HG02571 (cell line): ENCODE results near the gene MKNK2.
"Not testable (repeated sequence)": the region's sequence is repeated elsewhere in the genome, so short reads cannot be mapped to it uniquely, and the experiment has no call there.

ENCODE experiments used
- ATAC-seq: cut with Tn5 transposase; IDR thresholded peaks from one replicate; pipeline ENCODE4 v1.9.1; 2021; ENCODE audit warnings: mild to moderate bottlenecking, moderate library complexity; ENCODE audit not compliant: unreplicated experiment

Gene MKNK2

DNA sequence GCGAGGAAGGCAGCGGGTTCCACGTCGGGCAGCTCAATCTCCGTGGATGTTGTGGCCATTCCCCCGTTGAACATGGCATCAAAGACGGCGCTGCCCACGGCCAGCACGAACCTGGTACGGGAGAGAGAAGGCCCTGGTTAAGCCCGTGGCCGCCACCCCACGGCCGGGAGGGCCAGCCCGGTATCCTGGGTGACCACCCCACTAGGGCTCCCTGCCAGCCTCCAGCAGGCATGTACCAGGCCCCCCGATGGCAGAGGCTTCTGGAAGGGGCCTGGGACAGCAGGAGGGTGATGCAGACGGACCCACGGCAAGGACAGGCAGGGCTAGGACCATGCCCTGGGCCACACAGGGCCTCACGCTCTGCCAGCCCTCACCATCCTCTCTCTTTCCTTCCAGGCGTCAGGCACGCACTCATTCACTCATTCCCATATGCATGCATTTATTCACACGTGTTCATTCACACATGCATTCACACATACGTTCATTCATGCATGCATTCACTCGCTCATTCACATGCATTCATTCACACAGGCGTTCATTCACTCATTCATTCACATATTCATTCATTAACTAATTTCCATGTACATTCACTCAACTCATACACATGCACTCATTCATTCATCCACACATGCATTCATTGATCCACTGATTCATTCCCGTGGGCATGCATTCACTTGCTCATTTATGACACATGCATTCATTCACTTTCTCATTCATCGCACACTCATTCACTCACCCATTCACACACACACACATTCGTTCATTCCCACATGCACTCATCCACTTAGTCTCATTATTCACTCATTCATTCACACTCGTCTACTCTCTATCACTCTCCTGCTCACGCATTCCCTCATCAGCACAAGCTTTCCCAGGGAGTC is 53.5 kb downstream of the MKNK2 start:
- ATAC-seq = no peak

DNA sequence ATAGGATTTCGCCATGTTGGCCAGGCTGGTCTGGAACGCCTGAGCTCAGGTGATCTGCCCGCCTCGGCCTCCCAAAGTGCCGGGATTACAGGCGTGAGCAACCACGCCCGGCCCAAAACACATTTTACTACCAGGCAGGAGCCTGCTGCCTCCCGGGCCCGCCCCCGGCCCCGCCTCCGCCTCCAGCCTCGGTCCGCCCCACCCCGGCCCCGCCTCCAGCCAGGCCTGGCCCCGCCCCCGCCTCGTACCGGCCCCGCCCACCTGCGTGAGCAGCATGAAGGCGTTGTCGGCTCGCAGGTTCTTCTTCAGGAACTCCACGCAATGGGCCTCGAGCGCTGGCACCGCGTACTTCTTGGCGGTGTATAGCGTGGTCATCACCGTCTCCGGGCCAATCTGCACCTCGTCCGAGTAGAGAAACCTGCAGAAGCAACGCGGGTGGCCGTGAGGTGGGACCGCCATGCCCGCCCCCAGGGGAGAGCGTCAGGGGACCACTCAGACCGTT is 58.2 kb downstream of the MKNK2 start:
- no peak for ATAC-seq

DNA sequence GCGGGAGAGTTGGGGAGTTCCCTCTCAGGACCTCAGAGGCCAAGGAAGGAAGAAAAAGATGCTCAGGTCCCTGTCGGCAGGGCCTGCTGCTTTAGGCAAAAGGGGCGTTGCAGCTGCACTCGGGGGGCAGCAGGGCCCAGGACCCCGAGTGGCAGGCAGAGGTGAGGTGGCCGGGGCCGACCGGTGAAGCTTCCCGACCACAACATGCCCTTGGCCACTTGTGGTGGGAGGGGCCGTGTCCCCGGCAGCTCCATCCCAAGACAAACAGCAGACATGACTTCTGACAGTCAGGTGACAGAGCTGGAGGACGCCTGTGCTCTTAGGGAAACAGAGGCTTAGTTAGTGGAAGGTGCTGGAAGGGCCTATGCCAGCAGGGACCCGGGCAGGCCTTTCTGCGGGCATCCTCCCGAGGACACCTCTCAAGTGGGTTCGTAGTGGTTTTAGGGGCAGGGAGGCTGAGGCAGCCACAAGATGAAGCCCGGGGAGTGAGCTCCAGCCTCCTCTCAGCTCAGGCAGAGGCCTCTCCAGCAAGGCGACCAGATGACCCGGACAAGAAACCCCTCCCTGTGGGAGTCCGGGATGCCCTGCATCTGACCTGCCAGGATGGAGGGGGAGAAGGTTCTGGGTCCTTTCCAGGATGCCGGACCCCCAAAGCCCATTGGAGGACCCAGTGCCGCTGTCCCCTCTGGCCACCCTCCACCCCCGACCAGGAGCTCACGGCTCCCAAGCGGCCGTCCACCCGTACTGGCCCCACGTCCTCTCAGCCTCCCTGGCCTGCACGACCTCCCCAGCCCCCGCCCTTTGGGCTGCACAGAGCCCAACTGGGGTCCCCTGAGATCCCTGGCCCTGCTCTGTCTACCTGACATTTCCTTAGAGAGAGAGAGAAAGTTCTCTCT is 59.8 kb downstream of the MKNK2 start:
- ATAC-seq = no peak

DNA sequence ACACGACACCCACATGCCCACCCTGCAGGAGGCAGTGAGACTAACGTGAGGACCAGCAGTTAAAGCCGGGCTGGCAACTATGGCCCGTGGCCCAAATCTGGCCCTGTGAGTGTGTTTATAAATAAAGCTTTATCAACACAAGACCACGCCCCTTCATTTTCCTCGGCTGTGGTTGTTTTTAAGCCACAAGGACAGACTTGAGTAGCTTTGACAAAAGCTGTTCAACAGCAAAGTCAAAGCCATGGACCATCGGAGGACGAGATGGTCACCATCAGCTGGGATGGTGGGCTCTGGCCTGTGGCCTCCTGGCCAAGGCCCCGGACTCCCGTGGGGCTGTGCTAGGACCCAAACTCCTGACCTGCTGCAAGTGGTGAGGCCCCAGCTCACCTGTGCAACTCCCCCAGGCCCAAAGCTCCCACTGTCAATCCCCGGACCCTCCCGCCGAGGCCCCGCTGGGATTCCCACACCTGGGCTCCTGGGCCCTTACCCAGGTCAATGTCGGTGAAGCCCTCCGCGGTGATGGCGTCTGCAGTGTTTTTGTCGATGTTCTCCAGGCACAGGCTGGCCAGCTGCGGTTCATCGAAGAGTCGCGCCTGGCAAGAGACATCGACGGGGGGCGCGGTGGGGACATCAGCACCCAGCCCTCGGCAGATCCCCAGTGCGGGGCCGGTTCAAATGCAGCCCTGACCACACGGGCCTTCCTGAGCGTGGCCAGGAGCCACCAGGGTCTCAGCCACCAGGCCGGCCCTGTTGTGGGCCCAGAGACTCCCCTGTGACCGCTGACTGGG is 60.6 kb downstream of the MKNK2 start:
- ATAC-seq = no peak

DNA sequence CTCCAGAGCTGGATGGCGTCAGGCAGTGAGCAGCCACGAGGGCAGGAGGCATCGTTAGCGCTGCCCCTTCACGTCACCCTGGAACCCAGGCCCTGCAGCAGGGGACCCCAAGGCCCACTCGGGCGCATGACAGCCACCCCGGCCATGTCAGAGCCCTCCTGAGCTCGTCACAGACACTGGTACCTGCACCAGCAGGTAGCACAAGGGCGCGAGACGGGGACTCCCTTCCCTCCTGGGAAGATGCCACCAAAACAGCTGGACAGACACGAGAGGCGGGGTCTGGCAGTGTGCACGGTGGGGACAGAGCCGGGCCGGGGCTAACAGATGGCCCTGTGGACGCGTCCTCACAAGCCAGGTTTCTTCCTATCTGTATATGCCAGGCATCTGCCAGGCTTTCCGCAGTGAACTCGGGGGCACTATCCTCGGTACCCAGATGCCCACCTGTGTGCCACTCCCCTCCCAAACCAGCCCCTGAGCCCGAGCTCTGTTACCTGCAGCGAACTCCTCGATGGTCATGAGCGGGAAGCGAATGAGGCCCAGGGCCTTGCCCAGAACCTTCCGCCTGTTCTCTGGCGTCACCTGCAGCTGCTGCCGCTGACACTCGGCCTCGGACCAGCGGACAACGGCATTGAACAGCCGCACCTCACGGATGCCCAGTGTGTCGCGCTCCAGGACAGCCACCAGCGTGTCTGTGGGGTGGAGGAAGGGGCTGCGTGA is 61.4 kb downstream of the MKNK2 start:
- no peak for ATAC-seq

DNA sequence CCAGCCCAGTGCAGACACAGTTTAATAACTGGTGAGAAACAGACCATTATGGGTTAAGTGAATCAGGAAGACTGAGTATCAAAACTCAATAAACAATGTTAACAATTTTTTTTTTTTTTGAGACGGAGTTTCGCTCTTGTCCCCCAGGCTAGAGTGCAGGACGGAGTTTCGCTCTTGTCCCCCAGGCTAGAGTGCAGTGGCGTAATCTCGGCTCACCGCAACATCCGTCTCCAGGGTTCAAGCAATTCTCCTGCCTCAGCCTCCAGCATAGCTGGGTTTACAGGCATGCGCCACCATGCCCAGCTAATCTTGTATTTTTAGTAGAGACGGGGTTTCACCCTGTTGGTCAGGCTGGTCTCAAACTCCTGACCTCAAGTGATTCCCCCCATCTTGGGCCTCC is 62.6 kb downstream of the MKNK2 start:
- ATAC-seq = not testable (repeated sequence)
